Right lobe of liver (tissue), 6 donors: Measurements from ENCODE around the gene REXO4. TPM values are rescaled to one million over a fixed set of nuclear protein-coding genes. Genes with fewer than 3 reads are reported as not detected.
"Not testable (repeated sequence)": the region's sequence is repeated elsewhere in the genome, so short reads cannot be mapped to it uniquely, and the experiment has no call there.

Experiments used
- ATAC-seq, 4 donors: fragments of 200-7000 bp; cut with Tn5 transposase; one replicate each; pipeline ENCODE4 v1.9.1; 2020; ENCODE audit warnings: mild to moderate bottlenecking in 4 of 4, moderate library complexity in 4 of 4
- DNase-seq, 3 donors: peaks; one replicate each; pipeline ENCODE4 v3.0.0-alpha.2; 2020
- H3K27ac ChIP-seq, 3 donors: fragments of 200-600 bp; one replicate each; pipeline ENCODE4 v1.8.0; 2022
- H3K27me3 ChIP-seq, 2 donors: fragments of 200-600 bp; one replicate each; pipeline ENCODE4 v1.8.0; 2022
- H3K36me3 ChIP-seq, 4 donors: fragments of 200-600 bp; sonication (generic) in 1 of 4; one replicate each; pipeline versions ENCODE4 v1.5.1 to v1.8.0; 2017 to 2022; ENCODE audit warnings: control low read depth in 1 of 4
- H3K4me1 ChIP-seq, 4 donors: fragments of 200-600 bp; sonication (generic) in 1 of 4; one replicate each; pipeline versions ENCODE4 v1.5.1 to v1.8.0; 2017 to 2022; ENCODE audit warnings: control low read depth in 1 of 4
- H3K4me3 ChIP-seq, 3 donors: fragments of 200-600 bp; one replicate each; pipeline ENCODE4 v1.8.0; 2022
- H3K9me3 ChIP-seq, 4 donors: fragments of 200-600 bp; sonication (generic) in 1 of 4; one replicate each; pipeline versions ENCODE4 v1.5.1 to v1.8.0; 2017 to 2022; ENCODE audit warnings: control low read depth in 1 of 4
- POLR2A ChIP-seq: fragments of 450-650 bp; IDR thresholded peaks from one replicate; pipeline ENCODE4 v1.6.1; 2017; ENCODE audit warnings: antibody characterized with exemption, mild to moderate bottlenecking
- WGBS: methylation state at CpG from one replicate; pipeline ENCODE4 v1.1.6; 2018; ENCODE audit warnings: low coverage, low lambda C conversion rate; ENCODE audit not compliant: insufficient coverage; ENCODE audit errors: missing lambda C conversion rate; 5-methylcytosine and 5-hydroxymethylcytosine counted together
- intact Hi-C, 2 donors: fragments of 100-400 bp; cut with DNase I; formaldehyde crosslinking; loops; one replicate each; pipeline versions ENCODE4 v1.11.2 to v1.14.1; 2022
- total RNA-seq, 6 experiments: library from RNA; depleted of rRNA in 2 of 6; stranded (reverse); fragments of >200 nt in 2 of 6; fragmentation: NEBNext Ultra II Directional in 3 of 6; extraction: Animal tissue kit (Norgen Biotek cat#: 25700) in 3 of 6; gene quantifications; one replicate each; pipeline versions ENCODE4 v1.1.0 to v1.2.4, GENCODE V29; 2016 to 2023
- TF ChIP-seq, protein P1 (sequence below), 4 donors: fragments of 200-600 bp in 3 of 4; fragments of 450-650 bp in 1 of 4; IDR thresholded peaks; one replicate each; pipeline versions ENCODE4 v1.5.1 to v1.8.0; 2016 to 2022; ENCODE audit warnings: antibody characterized with exemption in 4 of 4, mild to moderate bottlenecking in 2 of 4
- donor health status: DM: no; HTN: yes; CAD: no.
- donor health status: DM: no; HTN: no; CAD: no.
- donor health status: DM: no; HTN: no; CAD: no.
- donor health status: DM: no; HTN: yes; CAD: no.
- donor health status: DM: no; HTN: yes; CAD: no.

Gene REXO4
- total RNA-seq, 6 experiments from 2014 or later, result 9.5 to 19.9 (median 12.0) TPM

DNA sequence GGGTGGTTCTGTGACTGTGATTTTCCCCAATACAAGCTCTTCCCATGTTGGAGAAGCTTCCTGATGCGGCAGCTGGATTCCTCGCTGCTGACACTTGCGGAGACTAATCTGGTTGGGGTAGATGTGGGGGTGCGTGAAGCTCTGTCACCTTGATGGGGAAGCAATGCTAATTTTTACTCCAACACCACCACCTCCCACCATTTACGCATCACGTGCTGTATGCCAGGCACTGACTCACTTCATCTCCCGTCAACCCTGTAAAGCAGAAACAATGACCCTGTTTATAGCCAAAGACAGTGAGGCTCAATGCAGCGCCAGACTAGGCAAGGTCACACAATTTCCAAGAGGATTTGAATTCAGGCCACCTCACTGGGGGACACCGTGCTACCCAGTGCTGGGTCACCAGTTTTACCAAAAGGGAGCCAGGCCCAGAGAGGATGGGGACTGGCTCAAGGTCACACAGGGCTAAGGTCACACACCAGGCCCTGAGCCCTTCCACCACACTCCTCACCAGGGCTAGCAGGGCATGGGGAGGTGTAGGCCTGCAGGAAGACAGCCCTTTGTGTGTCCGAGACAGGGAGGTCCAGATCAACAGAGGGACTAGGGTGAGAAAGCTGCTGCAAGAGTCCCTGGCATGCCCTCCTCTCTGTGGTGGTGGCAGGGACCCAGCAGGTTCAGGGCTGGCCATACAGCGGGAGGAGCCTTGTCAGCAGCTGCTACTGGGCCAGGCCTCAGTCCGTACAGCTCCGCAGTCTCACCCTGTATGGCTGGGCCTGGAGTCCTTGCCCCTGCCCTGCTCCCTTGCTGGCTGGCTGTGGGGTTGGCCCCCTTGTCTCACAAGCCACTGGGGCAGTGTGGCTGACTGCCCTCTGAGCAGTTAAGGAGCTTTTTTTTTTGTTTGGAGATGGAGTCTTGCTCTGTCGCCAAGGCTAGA is 38.4 kb downstream of the REXO4 start:
- intact Hi-C loops, result loop anchor here in 1 of 2 donors (10.0 kb wide), 1 partner anchor 45 kb away; the partner anchor contains the start of gene SURF6
- no peak for TF ChIP-seq POLR2A
- TF ChIP-seq, protein P1, sequence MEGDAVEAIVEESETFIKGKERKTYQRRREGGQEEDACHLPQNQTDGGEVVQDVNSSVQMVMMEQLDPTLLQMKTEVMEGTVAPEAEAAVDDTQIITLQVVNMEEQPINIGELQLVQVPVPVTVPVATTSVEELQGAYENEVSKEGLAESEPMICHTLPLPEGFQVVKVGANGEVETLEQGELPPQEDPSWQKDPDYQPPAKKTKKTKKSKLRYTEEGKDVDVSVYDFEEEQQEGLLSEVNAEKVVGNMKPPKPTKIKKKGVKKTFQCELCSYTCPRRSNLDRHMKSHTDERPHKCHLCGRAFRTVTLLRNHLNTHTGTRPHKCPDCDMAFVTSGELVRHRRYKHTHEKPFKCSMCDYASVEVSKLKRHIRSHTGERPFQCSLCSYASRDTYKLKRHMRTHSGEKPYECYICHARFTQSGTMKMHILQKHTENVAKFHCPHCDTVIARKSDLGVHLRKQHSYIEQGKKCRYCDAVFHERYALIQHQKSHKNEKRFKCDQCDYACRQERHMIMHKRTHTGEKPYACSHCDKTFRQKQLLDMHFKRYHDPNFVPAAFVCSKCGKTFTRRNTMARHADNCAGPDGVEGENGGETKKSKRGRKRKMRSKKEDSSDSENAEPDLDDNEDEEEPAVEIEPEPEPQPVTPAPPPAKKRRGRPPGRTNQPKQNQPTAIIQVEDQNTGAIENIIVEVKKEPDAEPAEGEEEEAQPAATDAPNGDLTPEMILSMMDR (IDR thresholded peaks at IDR 0.05), result no peak
- ATAC-seq, result no peak
- H3K27me3 ChIP-seq, result no peaks in the 10 kb centered on the region
- no peaks in the 10 kb centered on the region for H3K36me3 ChIP-seq
- peaks cover 0 to 7% (median under 1%) of the 10 kb centered on the region in 4 donors for H3K4me1 ChIP-seq
- no peak overlapping the region for H3K4me3 ChIP-seq
- WGBS, result 95% methylated on average over 5 of the region's 14 CpGs
- no peak overlapping the region for H3K27ac ChIP-seq
- DNase-seq, result no peak
- no peaks in the 10 kb centered on the region for H3K9me3 ChIP-seq

DNA sequence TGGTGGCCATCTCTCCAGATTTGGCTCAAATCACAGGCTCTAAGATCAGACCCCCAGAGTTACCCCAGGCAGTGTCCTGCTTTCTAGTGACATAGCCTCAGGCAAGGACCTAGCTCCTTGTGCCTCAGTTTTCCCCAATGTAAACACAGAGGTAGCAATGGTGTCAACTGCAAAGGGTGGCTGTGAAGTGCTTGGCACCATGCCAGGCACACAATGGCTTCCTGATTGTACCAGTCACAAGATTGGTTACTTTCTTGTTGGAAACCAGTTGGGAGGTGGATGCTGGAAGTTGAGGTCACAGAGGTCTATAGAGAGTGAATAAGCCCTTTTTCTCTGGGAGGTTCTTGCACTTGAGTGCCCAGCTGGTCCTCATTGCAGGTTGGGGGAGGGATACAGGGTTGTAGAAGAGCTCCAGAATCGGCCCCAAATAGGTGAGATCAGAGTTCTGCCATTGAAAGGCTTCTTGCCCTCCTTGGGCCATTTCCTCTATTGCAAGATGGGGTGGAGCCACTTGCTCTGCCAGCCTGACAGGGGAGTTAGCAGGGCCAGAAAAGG is 39.3 kb downstream of the REXO4 start:
- Histone ChIP-seq H3K36me3 (peaks cover 0 to 3% (median 0%) of the 10 kb centered on the region in 4 donors), H3K9me3 (no peaks in the 10 kb centered on the region), H3K4me1 (peaks cover 0 to 16% (median 5%) of the 10 kb centered on the region in 4 donors), H3K27me3 (no peaks in the 10 kb centered on the region), H3K4me3 (no peak overlapping the region), H3K27ac (no peak overlapping the region)
- ATAC-seq, result no peak
- TF ChIP-seq, protein P1 (IDR thresholded peaks at IDR 0.05), result no peak
- no peak for TF ChIP-seq POLR2A
- WGBS, result 57% methylated on average over 1 of the region's 1 CpG
- DNase-seq, result no peak
- intact Hi-C loops, result no loop called here

DNA sequence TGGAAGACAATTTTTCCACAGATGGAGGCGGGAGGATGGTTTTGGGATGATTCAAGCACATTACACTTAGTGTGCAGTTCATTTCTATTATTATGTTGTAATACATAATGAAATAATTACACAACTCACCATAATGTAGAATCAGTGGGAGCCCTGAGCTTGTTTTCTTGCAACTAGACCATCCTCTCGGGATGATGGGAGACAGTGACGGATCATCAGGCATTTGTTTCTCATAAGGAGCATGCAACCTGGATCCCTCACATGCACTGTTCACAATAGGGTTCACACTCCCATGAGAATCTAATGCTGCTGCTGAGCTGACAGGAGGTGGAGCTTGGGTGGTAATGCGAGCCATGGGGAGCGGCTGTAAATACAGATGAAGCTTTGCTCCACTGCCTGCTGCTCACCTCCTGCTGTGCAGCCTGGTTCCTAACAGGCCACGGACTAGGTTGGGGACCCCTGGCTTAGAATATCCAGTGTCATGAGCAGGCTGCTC is 40.0 kb downstream of the REXO4 start:
- H3K4me3 ChIP-seq, result no peak overlapping the region
- peaks cover 0 to 5% (median 2%) of the 10 kb centered on the region in 4 donors for H3K36me3 ChIP-seq
- no peak for DNase-seq
- no peaks in the 10 kb centered on the region for H3K9me3 ChIP-seq
- intact Hi-C loops, result no loop called here
- H3K27ac ChIP-seq, result no peak overlapping the region
- no peaks in the 10 kb centered on the region for H3K27me3 ChIP-seq
- no peak for ATAC-seq
- TF ChIP-seq, protein P1 (IDR thresholded peaks at IDR 0.05), result no peak
- no peak for TF ChIP-seq POLR2A
- WGBS, result 47% methylated on average over 3 of the region's 6 CpGs
- peaks cover 0 to 23% (median 7%) of the 10 kb centered on the region in 4 donors for H3K4me1 ChIP-seq

DNA sequence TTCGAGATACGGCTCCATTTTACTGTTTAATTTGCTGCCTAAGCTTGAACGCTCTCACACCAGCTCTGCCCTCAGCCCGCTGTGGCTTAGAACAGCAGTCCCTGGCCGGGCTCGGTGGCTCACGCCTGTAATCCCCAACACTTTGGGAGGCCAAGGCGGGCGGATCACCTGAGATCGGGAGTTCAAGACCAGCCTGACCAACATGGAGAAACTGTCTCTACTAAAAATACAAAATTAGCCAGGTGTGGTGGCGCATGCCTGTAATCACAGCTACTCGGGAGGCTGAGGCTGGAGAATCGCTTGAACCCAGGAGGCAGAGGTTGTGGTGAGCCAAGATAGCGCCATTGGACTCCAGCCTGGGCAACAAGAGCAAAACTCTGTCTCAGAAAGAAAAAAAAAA is 40.5 kb downstream of the REXO4 start:
- DNase-seq, H3K27me3 ChIP-seq, H3K4me3 ChIP-seq, intact Hi-C loops, H3K9me3 ChIP-seq, H3K27ac ChIP-seq, H3K36me3 ChIP-seq, ATAC-seq: not testable (repeated sequence)
- peaks cover 0 to 28% (median 10%) of the 10 kb centered on the region in 4 donors for H3K4me1 ChIP-seq
- WGBS, result 74% methylated on average over 6 of the region's 14 CpGs
